Osteoblast (primary cell): ENCODE measurements around the gene VDAC1. TPM values are rescaled to one million over a fixed set of nuclear protein-coding genes. Genes with fewer than 3 reads are reported as not detected.

Source experiments
- DNase-seq: peaks from one replicate; pipeline ENCODE4 v3.0.0; 2011; ENCODE audit warnings: low spot score, mixed read lengths; ENCODE audit not compliant: insufficient read length; ENCODE audit errors: missing footprints
- H2AFZ ChIP-seq: 2 replicates; pipeline ENCODE4 v1.6.0; 2011; ENCODE audit warnings: mild to moderate bottlenecking, low read length
- H3K27ac ChIP-seq: 2 replicates; pipeline ENCODE4 v1.5.1; 2011; ENCODE audit warnings: mild to moderate bottlenecking, low read depth, low read length, moderate library complexity
- H3K27me3 ChIP-seq: 2 replicates; pipeline ENCODE4 v1.6.0; 2012; ENCODE audit warnings: mild to moderate bottlenecking, control low read depth, inconsistent platforms, low read length, moderate library complexity; ENCODE audit not compliant: insufficient read depth
- H3K36me3 ChIP-seq: 2 replicates; pipeline ENCODE4 v1.5.1; 2011; ENCODE audit warnings: mild to moderate bottlenecking, low read length, control low read depth, moderate library complexity; ENCODE audit not compliant: insufficient read depth
- H3K4me1 ChIP-seq: 2 replicates; pipeline ENCODE4 v1.5.1; 2011; ENCODE audit warnings: mild to moderate bottlenecking, low read length, control low read depth, moderate library complexity; ENCODE audit not compliant: insufficient read depth
- H3K4me2 ChIP-seq: 2 replicates; pipeline ENCODE4 v1.6.0; 2011; ENCODE audit warnings: mild to moderate bottlenecking, low read length; ENCODE audit not compliant: insufficient read depth
- H3K4me3 ChIP-seq: fragments of 200-600 bp; sonication (generic); 3 replicates; pipeline ENCODE4 v1.5.1; 2012; ENCODE audit warnings: mild to moderate bottlenecking, low read length, inconsistent platforms; ENCODE audit not compliant: insufficient read depth
- H3K79me2 ChIP-seq: 2 replicates; pipeline ENCODE4 v1.6.0; 2012; ENCODE audit warnings: mild to moderate bottlenecking, low read length, control low read depth, inconsistent platforms; ENCODE audit not compliant: insufficient read depth
- H3K9me3 ChIP-seq: 2 replicates; pipeline ENCODE4 v1.5.1; 2011; ENCODE audit warnings: low read depth, low read length, control low read depth
- H4K20me1 ChIP-seq: 2 replicates; pipeline ENCODE4 v1.6.0; 2012; ENCODE audit warnings: mild to moderate bottlenecking, low read length, control low read depth; ENCODE audit not compliant: insufficient read depth
- total RNA-seq: library from RNA; depleted of rRNA; stranded (reverse); fragments of >200 nt; gene quantifications from 2 replicates; pipeline ENCODE4 v1.2.3, GENCODE V29; 2012
- TF ChIP-seq, protein P1 (sequence below): IDR thresholded peaks from 2 replicates; pipeline ENCODE4 v1.5.1; 2011; ENCODE audit warnings: mild to moderate bottlenecking, low read depth, low read length, moderate library complexity; ENCODE audit errors: extremely low read depth

VDAC1 gene
- total RNA-seq, 1 donor: 264 TPM

DNA sequence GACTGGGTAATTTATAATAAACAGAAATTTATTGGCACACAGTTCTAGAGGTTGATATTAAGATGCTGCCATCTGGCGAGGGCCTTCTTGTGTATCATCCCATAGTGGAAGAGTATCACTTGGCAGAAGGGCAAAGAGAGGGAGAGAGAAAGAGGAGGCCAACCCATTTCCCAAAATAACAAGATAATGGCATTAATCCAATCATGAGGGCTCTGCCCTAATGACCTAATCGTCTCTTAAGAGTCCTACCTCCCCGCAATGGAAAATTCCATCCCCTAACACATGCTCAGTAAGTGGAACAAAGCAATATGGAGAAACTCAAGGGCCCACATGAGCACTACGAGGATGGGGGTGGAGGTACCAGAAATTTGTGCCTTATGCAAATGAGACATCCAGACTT, 17.6 kb upstream of the VDAC1 start:
- Histone ChIP-seq H3K4me2 (no peak overlapping the region), H3K36me3 (no peaks in the 10 kb centered on the region), H3K9me3 (no peaks in the 10 kb centered on the region), H3K4me1 (peaks cover 6% of the 10 kb centered on the region), H3K27me3 (peaks cover 3% of the 10 kb centered on the region), H2AFZ (no peak overlapping the region), H3K4me3 (no peak overlapping the region), H3K27ac (no peak overlapping the region), H3K79me2 (no peaks in the 10 kb centered on the region), H4K20me1 (no peaks in the 10 kb centered on the region)
- TF ChIP-seq, protein P1, sequence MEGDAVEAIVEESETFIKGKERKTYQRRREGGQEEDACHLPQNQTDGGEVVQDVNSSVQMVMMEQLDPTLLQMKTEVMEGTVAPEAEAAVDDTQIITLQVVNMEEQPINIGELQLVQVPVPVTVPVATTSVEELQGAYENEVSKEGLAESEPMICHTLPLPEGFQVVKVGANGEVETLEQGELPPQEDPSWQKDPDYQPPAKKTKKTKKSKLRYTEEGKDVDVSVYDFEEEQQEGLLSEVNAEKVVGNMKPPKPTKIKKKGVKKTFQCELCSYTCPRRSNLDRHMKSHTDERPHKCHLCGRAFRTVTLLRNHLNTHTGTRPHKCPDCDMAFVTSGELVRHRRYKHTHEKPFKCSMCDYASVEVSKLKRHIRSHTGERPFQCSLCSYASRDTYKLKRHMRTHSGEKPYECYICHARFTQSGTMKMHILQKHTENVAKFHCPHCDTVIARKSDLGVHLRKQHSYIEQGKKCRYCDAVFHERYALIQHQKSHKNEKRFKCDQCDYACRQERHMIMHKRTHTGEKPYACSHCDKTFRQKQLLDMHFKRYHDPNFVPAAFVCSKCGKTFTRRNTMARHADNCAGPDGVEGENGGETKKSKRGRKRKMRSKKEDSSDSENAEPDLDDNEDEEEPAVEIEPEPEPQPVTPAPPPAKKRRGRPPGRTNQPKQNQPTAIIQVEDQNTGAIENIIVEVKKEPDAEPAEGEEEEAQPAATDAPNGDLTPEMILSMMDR: no peak
- no peak for DNase-seq

DNA sequence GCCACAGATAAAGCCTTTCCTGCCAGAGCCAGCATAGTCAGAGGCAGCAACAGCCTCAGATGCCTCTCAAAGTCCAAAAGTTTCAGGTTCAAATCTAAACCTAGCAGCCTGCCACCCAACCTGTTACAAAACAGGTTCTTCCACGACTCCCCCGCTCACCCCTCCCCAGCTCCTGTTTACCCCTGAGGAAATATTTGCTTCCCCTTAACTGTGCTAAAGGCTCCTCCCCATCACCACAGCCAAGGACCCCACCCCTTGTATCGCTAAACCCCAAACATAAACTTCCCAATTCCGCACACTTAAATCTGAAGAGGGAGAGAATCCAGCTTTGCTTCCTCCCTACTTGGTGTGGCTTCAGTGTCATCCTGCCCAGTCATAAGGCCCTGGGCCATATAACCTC, 15.4 kb upstream of the VDAC1 start:
- H3K9me3 ChIP-seq: no peaks in the 10 kb centered on the region
- H3K4me1 ChIP-seq: peaks cover 6% of the 10 kb centered on the region
- DNase-seq: no peak
- H3K27me3 ChIP-seq: peaks cover 3% of the 10 kb centered on the region
- H3K36me3 ChIP-seq: no peaks in the 10 kb centered on the region
- no peak overlapping the region for H3K4me2 ChIP-seq
- no peak overlapping the region for H3K27ac ChIP-seq
- H3K4me3 ChIP-seq: no peak overlapping the region
- no peaks in the 10 kb centered on the region for H3K79me2 ChIP-seq
- no peak overlapping the region for H2AFZ ChIP-seq
- TF ChIP-seq, protein P1: no peak
- H4K20me1 ChIP-seq: no peaks in the 10 kb centered on the region

DNA sequence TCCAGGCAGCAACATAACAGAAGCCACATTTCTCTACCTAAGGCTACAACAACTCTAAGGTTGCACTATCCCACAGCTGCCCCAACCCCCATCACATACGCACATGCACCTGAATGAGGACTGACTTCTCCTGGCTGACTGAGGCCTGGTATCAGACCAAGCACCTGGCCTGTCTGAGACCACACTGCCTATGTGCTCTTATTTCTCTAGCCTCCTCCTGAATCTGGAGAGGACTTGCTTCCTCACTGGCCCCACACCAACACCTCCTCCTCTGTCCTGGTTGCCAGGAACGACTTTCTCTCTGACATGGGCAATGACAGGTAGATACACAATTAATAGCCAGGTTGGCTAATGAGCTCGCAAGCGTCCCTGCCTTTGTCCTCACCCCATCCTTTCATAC, 14.9 kb upstream of the VDAC1 start:
- no peak for DNase-seq
- TF ChIP-seq, protein P1: no peak
- Histone ChIP-seq H3K36me3 (no peaks in the 10 kb centered on the region), H2AFZ (no peak overlapping the region), H3K79me2 (no peaks in the 10 kb centered on the region), H3K4me3 (no peak overlapping the region), H3K4me1 (peaks cover 6% of the 10 kb centered on the region), H3K27ac (no peak overlapping the region), H4K20me1 (no peaks in the 10 kb centered on the region), H3K4me2 (no peak overlapping the region), H3K9me3 (no peaks in the 10 kb centered on the region), H3K27me3 (peaks cover 3% of the 10 kb centered on the region)

DNA sequence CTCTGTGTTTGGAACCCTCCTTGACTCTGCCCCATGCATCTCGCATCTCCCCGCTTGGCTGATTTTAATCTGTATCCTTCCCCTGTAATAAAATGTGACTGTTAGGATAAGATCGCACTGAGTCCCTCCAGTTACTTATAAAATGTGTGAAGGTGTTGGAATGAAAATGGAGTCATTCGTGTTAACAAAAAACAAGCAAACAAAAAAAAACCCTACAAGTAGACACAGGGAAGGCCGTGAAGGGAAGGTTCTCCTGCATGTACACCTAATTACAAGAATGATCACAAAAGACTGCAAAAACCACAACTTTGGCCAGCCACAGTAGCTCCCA, 14.2 kb upstream of the VDAC1 start:
- H4K20me1 ChIP-seq: no peaks in the 10 kb centered on the region
- H3K4me1 ChIP-seq: peaks cover 6% of the 10 kb centered on the region
- no peak for DNase-seq
- no peak overlapping the region for H3K27ac ChIP-seq
- H2AFZ ChIP-seq: no peak overlapping the region
- peaks cover 3% of the 10 kb centered on the region for H3K27me3 ChIP-seq
- H3K9me3 ChIP-seq: no peaks in the 10 kb centered on the region
- no peaks in the 10 kb centered on the region for H3K79me2 ChIP-seq
- H3K4me2 ChIP-seq: no peak overlapping the region
- no peak overlapping the region for H3K4me3 ChIP-seq
- no peaks in the 10 kb centered on the region for H3K36me3 ChIP-seq
- TF ChIP-seq, protein P1: no peak
